Measurements from ENCODE around the gene WDR31.
A peak's percentile ranks its signal among the peaks of the same experiment; 100 is the strongest.

The WDR31 gene

GRCh38 chr9:113350107-113350661 lies 10.1 kb upstream of the WDR31 start:
- Histone ChIP-seq H3K27me3 (ENCODE audit: insufficient read depth, low read length) (peaks cover 47% of the 10 kb centered on the region), H3K4me3 (ENCODE audit: low read length) (peak overlapping the region; percentile 62), H3K9ac (ENCODE audit: low read depth, low read length) (no peak overlapping the region), H3K4me1 (ENCODE audit: insufficient read depth, low read length) (peaks cover 15% of the 10 kb centered on the region), H3K36me3 (ENCODE audit: insufficient read depth, low read length) (no peaks in the 10 kb centered on the region), H3K27ac (ENCODE audit: low read depth, low read length) (no peak overlapping the region), H3K9me3 (ENCODE audit: insufficient read depth, low read depth, low read length) (no peaks in the 10 kb centered on the region)
- WGBS = 33% methylated on average over 11 of the region's 14 CpGs

DNA sequence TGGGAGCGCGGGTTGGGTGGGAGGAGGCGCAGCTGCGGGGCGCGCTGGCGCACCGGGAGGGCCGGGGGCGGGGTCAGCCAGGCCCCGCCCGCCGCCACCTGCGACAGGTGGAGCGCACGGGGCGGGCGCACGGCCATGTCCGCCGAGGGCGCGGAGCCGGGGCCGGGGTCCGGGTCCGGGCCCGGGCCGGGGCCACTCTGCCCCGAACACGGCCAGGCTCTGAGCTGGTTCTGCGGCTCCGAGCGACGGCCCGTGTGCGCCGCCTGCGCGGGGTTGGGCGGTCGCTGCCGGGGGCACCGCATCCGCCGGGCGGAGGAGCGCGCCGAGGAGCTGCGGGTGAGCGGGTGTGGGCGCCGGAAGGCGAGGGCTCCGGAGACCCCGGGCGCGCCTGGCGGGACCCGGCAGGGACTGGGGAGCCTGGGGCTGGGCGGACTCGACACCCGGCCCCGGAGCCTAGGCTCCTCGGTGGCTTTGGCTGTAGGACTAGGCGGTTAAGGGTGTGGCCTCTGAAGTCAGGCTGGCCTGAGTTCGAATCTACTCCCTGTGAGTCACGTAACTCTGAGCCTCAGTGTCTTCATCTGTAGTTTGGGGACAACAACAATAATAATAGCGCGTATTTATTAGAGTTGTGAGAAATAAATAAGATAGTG lies 9.5 kb upstream of the WDR31 start, which contains the start of gene BSPRY:
Gene BSPRY (plus strand): TSS at position 97 of the 650 bp plus-strand sequence. CDS start 39 bp downstream, at position 136.
- H3K4me1 ChIP-seq (ENCODE audit: insufficient read depth, low read length) = peaks cover 15% of the 10 kb centered on the region
- WGBS = 2% methylated on average over 71 of the region's 71 CpGs
- H3K36me3 ChIP-seq (ENCODE audit: insufficient read depth, low read length) = no peaks in the 10 kb centered on the region
- peaks cover 47% of the 10 kb centered on the region for H3K27me3 ChIP-seq (ENCODE audit: insufficient read depth, low read length)
- peak within 1 kb of the TSS; percentile 66 for H3K9ac ChIP-seq (ENCODE audit: low read depth, low read length)
- H3K27ac ChIP-seq (ENCODE audit: low read depth, low read length) = no peak within 1 kb of the TSS
- H3K9me3 ChIP-seq (ENCODE audit: insufficient read depth, low read depth, low read length) = no peaks in the 10 kb centered on the region
- H3K4me3 ChIP-seq (ENCODE audit: low read length) = peak within 1 kb of the TSS; percentile 62

DNA sequence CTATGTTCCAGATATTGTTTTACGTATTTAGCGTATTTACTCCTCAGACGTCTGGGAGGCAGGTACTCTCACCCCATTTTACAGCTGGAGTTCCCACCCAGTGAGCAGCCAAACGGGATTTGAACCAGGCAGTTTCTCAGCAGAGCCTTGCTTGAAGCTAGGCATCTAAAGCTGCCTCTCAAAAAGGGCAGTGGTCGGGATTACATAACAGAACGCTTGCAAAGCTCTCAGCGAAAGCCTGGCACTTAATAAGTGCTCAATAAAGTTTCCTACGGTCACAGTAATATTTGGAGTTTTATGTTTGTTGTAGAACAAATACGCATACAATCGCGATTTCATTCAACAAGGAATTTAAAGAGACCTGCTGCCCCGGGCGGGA lies 9.0 kb upstream of the WDR31 start:
- WGBS = 20% methylated on average over 13 of the region's 13 CpGs
- H3K9ac ChIP-seq (ENCODE audit: low read depth, low read length) = no peak overlapping the region

DNA sequence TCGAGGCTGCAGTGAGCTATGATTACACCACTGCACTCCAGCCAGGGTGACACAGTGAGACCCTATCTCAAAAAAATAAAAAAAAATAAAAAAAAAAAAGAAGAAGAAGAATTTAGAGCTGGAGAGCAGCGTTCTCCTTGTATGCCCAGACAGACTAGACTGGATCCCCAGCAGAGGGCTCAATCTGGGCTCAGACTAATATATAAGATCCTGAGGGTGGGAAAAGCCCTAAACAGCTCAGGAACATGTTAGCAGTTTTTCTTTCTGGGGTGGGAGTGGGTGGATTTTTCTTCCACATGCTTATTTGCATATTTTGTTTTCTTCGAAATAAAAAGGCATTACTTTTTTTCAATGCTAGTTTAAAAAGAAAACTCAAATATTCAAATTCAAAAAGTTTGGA lies 8.4 kb upstream of the WDR31 start:
- Histone ChIP-seq H3K9ac (ENCODE audit: low read depth, low read length) (no peak overlapping the region), H3K9me3 (ENCODE audit: insufficient read depth, low read depth, low read length) (no peaks in the 10 kb centered on the region), H3K27me3 (ENCODE audit: insufficient read depth, low read length) (peaks cover 47% of the 10 kb centered on the region), H3K36me3 (ENCODE audit: insufficient read depth, low read length) (no peaks in the 10 kb centered on the region), H3K27ac (ENCODE audit: low read depth, low read length) (no peak overlapping the region), H3K4me3 (ENCODE audit: low read length) (no peak overlapping the region), H3K4me1 (ENCODE audit: insufficient read depth, low read length) (peaks cover 15% of the 10 kb centered on the region)
- WGBS = 80% methylated on average over 2 of the region's 3 CpGs

More for the DNA sequence above, 9.0 kb upstream of the WDR31 start:
- no peaks in the 10 kb centered on the region for H3K36me3 ChIP-seq (ENCODE audit: insufficient read depth, low read length)
- H3K27ac ChIP-seq (ENCODE audit: low read depth, low read length) = no peak overlapping the region
- peaks cover 15% of the 10 kb centered on the region for H3K4me1 ChIP-seq (ENCODE audit: insufficient read depth, low read length)
- H3K4me3 ChIP-seq (ENCODE audit: low read length) = peak overlapping the region; percentile 62
- H3K9me3 ChIP-seq (ENCODE audit: insufficient read depth, low read depth, low read length) = no peaks in the 10 kb centered on the region
- H3K27me3 ChIP-seq (ENCODE audit: insufficient read depth, low read length) = peaks cover 47% of the 10 kb centered on the region

GRCh38 chr9:113345671-113346070 lies 5.6 kb upstream of the WDR31 start:
- H3K4me3 ChIP-seq (ENCODE audit: low read length) = no peak overlapping the region
- WGBS = no CpG with 5 or more reads among the region's 1 CpG

DNA sequence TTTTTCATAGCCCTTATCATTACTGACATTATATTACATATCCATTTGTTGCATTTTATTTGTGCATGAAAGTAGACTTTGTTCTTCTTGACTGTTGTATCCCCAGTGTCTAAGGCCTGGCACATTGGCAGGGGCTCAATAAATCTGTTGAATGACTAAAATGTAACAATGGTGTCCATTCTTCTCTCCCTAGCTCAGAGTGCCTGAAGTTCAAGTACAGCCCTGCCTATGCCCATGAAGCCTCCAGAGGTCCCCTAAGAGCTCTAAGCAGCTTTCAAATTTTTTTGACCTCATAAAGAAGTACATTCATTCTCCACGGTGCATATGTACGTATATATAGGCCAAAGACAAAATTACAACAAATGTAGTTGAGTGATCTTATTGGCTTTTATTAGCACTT lies 5.1 kb upstream of the WDR31 start:
- 80% methylated on average over 1 of the region's 2 CpGs for WGBS
- H3K9ac ChIP-seq (ENCODE audit: low read depth, low read length) = no peak overlapping the region
- no peak overlapping the region for H3K27ac ChIP-seq (ENCODE audit: low read depth, low read length)
- no peaks in the 10 kb centered on the region for H3K9me3 ChIP-seq (ENCODE audit: insufficient read depth, low read depth, low read length)
- no peak overlapping the region for H3K4me3 ChIP-seq (ENCODE audit: low read length)
- no peaks in the 10 kb centered on the region for H3K36me3 ChIP-seq (ENCODE audit: insufficient read depth, low read length)
- H3K4me1 ChIP-seq (ENCODE audit: insufficient read depth, low read length) = peaks cover 5% of the 10 kb centered on the region
- peaks cover 38% of the 10 kb centered on the region for H3K27me3 ChIP-seq (ENCODE audit: insufficient read depth, low read length)

More at GRCh38 chr9:113345671-113346070, 5.6 kb upstream of the WDR31 start:
- Histone ChIP-seq H3K27me3 (ENCODE audit: insufficient read depth, low read length) (peaks cover 43% of the 10 kb centered on the region), H3K36me3 (ENCODE audit: insufficient read depth, low read length) (no peaks in the 10 kb centered on the region), H3K9me3 (ENCODE audit: insufficient read depth, low read depth, low read length) (no peaks in the 10 kb centered on the region), H3K4me1 (ENCODE audit: insufficient read depth, low read length) (peaks cover 10% of the 10 kb centered on the region), H3K27ac (ENCODE audit: low read depth, low read length) (no peak overlapping the region), H3K9ac (ENCODE audit: low read depth, low read length) (no peak overlapping the region)

DNA sequence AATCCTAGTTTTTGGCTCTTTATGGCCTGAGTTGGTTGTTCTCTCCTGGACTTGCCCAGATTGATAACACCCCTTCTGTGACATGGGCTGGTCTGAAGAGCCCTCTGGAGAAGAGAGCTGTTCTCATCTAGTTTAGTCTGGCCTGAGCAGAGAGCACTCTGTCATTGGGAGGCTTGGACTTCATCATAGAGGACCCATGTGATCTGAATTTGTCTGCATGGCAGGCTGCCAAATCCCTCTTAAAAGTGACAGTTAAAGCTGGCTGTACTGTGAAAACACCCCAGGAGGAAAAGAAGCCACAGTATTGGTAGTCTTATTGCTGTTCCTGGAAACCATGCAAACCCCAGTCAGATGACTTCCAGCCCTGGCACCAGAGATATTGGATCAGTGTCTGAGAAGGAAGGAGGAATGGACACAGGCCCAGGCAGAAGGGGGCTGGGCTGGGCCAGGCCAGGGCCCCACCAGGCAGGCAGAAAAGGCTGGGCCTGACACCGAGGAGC lies 3.7 kb upstream of the WDR31 start:
- H3K27ac ChIP-seq (ENCODE audit: low read depth, low read length) = no peak overlapping the region
- H3K4me3 ChIP-seq (ENCODE audit: low read length) = no peak overlapping the region
- H3K27me3 ChIP-seq (ENCODE audit: insufficient read depth, low read length) = peaks cover 24% of the 10 kb centered on the region
- H3K36me3 ChIP-seq (ENCODE audit: insufficient read depth, low read length) = no peaks in the 10 kb centered on the region
- no peak overlapping the region for H3K9ac ChIP-seq (ENCODE audit: low read depth, low read length)
- 0 out of 2 replicates have a peak, but pooled peaks cover under 1% of the 10 kb centered on the region for H3K4me1 ChIP-seq (ENCODE audit: insufficient read depth, low read length)
- whole genome bisulfite sequencing = 100% methylated on average over 1 of the region's 1 CpG
- H3K9me3 ChIP-seq (ENCODE audit: insufficient read depth, low read depth, low read length) = no peaks in the 10 kb centered on the region

- Histone ChIP-seq H3K9ac (ENCODE audit: low read depth, low read length) (no peak overlapping the region), H3K27me3 (ENCODE audit: insufficient read depth, low read length) (peaks cover 10% of the 10 kb centered on the region), H3K36me3 (ENCODE audit: insufficient read depth, low read length) (no peaks in the 10 kb centered on the region), H3K4me1 (ENCODE audit: insufficient read depth, low read length) (no peaks in the 10 kb centered on the region), H3K4me3 (ENCODE audit: low read length) (no peak overlapping the region), H3K9me3 (ENCODE audit: insufficient read depth, low read depth, low read length) (no peaks in the 10 kb centered on the region), H3K27ac (ENCODE audit: low read depth, low read length) (no peak overlapping the region)
- WGBS = 79% methylated on average over 9 of the region's 9 CpGs
Measured at GRCh38 chr9:113341712-113342410, 1.8 kb upstream of the WDR31 start.

DNA sequence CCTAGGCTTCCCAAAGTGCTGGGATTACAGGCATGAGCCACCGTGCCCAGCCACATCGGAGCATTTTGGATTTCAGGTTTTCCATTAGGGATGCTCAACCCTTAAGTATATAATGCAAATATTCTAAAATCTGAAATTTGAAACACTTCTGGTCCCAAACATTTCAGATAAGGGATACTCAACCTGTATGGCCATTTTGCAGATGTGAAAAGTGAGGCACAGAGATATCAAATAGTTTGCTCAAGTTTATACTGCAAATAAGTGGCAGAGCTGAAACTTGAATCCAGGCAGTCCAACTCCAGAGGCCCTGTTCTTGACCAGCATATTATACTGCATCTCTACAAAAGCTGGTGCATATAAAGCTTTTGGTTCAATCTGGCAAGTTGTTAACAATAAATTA lies 2.4 kb downstream of the WDR31 start:
- H3K27me3 ChIP-seq (ENCODE audit: insufficient read depth, low read length) = peaks cover 10% of the 10 kb centered on the region
- H3K9me3 ChIP-seq (ENCODE audit: insufficient read depth, low read depth, low read length) = no peaks in the 10 kb centered on the region
- 91% methylated on average over 2 of the region's 2 CpGs for WGBS
- H3K27ac ChIP-seq (ENCODE audit: low read depth, low read length) = no peak overlapping the region
- no peaks in the 10 kb centered on the region for H3K4me1 ChIP-seq (ENCODE audit: insufficient read depth, low read length)
- no peaks in the 10 kb centered on the region for H3K36me3 ChIP-seq (ENCODE audit: insufficient read depth, low read length)
- no peak overlapping the region for H3K4me3 ChIP-seq (ENCODE audit: low read length)
- no peak overlapping the region for H3K9ac ChIP-seq (ENCODE audit: low read depth, low read length)

GRCh38 chr9:113331780-113332179 lies 8.3 kb downstream of the WDR31 start:
- Histone ChIP-seq H3K4me1 (ENCODE audit: insufficient read depth, low read length) (no peaks in the 10 kb centered on the region), H3K9me3 (ENCODE audit: insufficient read depth, low read depth, low read length) (no peaks in the 10 kb centered on the region), H3K36me3 (ENCODE audit: insufficient read depth, low read length) (no peaks in the 10 kb centered on the region), H3K4me3 (ENCODE audit: low read length) (no peak overlapping the region), H3K9ac (ENCODE audit: low read depth, low read length) (no peak overlapping the region), H3K27me3 (ENCODE audit: insufficient read depth, low read length) (no peaks in the 10 kb centered on the region), H3K27ac (ENCODE audit: low read depth, low read length) (no peak overlapping the region)
- WGBS = 90% methylated on average over 4 of the region's 4 CpGs

DNA sequence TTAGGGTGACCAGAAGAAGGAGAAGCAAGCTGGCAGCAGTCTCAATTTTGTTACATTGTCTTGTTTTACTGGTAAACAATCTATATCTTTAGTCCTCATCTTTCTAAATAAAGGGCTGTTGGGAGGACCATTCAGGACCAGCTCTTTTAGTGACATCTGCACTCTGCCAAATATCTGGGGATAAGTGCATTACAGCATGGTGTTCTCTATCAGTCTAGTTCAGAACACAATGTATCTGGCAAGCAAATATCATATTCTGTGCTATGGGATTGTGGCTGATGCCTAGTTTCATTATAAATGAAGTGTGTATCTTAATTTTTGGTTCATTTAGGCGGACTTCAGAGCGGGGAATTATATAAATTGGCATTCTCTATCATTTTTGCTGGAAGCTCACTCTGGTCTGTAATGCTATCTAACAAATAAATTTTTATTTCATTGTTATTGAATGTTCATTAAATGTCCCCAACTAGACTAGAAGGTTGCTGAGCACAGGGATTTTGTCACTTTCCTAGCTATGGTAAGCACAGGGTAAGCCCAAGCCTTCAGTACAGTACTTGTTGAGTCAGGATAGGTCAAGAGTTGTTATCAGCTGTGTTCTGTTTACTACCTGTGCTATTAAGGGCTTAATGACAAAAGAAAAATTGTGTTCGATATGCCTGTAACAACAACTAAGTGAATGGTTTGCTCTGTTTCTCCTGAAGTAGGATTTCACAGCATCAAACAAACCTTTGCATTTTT lies 11.9 kb downstream of the WDR31 start:
- Histone ChIP-seq H3K27ac (ENCODE audit: low read depth, low read length) (no peak overlapping the region), H3K36me3 (ENCODE audit: insufficient read depth, low read length) (no peaks in the 10 kb centered on the region), H3K9me3 (ENCODE audit: insufficient read depth, low read depth, low read length) (no peaks in the 10 kb centered on the region), H3K9ac (ENCODE audit: low read depth, low read length) (no peak overlapping the region), H3K27me3 (ENCODE audit: insufficient read depth, low read length) (no peaks in the 10 kb centered on the region), H3K4me3 (ENCODE audit: low read length) (no peak overlapping the region), H3K4me1 (ENCODE audit: insufficient read depth, low read length) (no peaks in the 10 kb centered on the region)
- 93% methylated on average over 3 of the region's 3 CpGs for WGBS

All from HUES64 (cell line).